Measurements from ENCODE around the gene TBC1D9B.

DNA sequence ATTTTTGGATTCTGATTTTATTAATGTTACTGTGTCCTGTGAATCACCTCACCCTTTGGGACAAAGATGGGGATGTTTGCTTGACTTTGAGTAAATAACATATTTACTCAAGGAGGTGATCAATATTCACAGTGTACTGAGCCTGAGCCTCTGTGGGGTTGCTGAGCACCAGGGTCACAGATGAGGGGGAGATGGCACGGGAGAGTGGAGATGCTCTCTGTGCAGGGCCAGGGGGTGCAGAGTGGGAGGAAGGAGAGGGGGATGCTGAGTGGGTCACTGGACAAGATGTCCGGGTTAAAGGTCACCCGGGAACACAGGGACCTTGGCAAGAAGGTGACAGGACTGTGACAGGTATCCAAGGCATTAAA, 83.0 kb downstream of the TBC1D9B start:
- TF ChIP-seq, protein P1, sequence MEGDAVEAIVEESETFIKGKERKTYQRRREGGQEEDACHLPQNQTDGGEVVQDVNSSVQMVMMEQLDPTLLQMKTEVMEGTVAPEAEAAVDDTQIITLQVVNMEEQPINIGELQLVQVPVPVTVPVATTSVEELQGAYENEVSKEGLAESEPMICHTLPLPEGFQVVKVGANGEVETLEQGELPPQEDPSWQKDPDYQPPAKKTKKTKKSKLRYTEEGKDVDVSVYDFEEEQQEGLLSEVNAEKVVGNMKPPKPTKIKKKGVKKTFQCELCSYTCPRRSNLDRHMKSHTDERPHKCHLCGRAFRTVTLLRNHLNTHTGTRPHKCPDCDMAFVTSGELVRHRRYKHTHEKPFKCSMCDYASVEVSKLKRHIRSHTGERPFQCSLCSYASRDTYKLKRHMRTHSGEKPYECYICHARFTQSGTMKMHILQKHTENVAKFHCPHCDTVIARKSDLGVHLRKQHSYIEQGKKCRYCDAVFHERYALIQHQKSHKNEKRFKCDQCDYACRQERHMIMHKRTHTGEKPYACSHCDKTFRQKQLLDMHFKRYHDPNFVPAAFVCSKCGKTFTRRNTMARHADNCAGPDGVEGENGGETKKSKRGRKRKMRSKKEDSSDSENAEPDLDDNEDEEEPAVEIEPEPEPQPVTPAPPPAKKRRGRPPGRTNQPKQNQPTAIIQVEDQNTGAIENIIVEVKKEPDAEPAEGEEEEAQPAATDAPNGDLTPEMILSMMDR (conservative IDR thresholded peaks at IDR 0.05; ENCODE audit: low read depth, low read length): no peak
- TF ChIP-seq EZH2 (IDR thresholded peaks at IDR 0.05; ENCODE audit: low read length, unreplicated experiment): no peak
- no peak for TF ChIP-seq EZH2phosphoT487 (IDR thresholded peaks at IDR 0.05; ENCODE audit: borderline replicate concordance, low read length)
